H9 (cell line): ENCODE measurements around the gene CTIF. TPM values are rescaled to one million over a fixed set of nuclear protein-coding genes. Genes with fewer than 3 reads are reported as not detected.

ENCODE experiments used
- DNase-seq: peaks from one replicate; pipeline ENCODE4 v3.0.0-alpha.2; 2017
- H2AFZ ChIP-seq: one replicate; pipeline ENCODE4 v1.6.1; 2013; ENCODE audit warnings: mild to moderate bottlenecking, low read length, control low read depth, moderate library complexity
- H2AK5ac ChIP-seq: 2 replicates; pipeline ENCODE4 v1.6.1; 2013; ENCODE audit warnings: low read length, control low read depth, mixed read lengths; ENCODE audit not compliant: insufficient read length
- H2BK120ac ChIP-seq: one replicate; pipeline ENCODE4 v1.6.1; 2013; ENCODE audit warnings: low read depth, mild to moderate bottlenecking, low read length, control low read depth, inconsistent platforms; ENCODE audit not compliant: poor library complexity, severe bottlenecking
- H2BK12ac ChIP-seq: 2 replicates; pipeline ENCODE4 v1.6.1; 2013; ENCODE audit warnings: low read length, control low read depth, mixed read lengths, low read depth; ENCODE audit not compliant: insufficient read length
- H2BK15ac ChIP-seq: 2 replicates; pipeline ENCODE4 v1.6.1; 2013; ENCODE audit warnings: low read depth, low read length, control low read depth
- H2BK20ac ChIP-seq: one replicate; pipeline ENCODE4 v1.6.1; 2013; ENCODE audit warnings: low read depth, mild to moderate bottlenecking, low read length, control low read depth, inconsistent platforms; ENCODE audit not compliant: poor library complexity, severe bottlenecking
- H2BK5ac ChIP-seq: 2 replicates; pipeline ENCODE4 v1.6.1; 2013; ENCODE audit warnings: low read length, control low read depth, mixed read lengths; ENCODE audit not compliant: insufficient read length
- H3K14ac ChIP-seq: 2 replicates; pipeline ENCODE4 v1.6.1; 2013; ENCODE audit warnings: low read length, control low read depth; ENCODE audit not compliant: insufficient read depth
- H3K18ac ChIP-seq: 2 replicates; pipeline ENCODE4 v1.6.1; 2013; ENCODE audit warnings: low read depth, mild to moderate bottlenecking, mixed read lengths, low read length, control low read depth; ENCODE audit not compliant: insufficient read length
- H3K23ac ChIP-seq: 2 replicates; pipeline ENCODE4 v1.6.1; 2013; ENCODE audit warnings: low read length, control low read depth, mixed read lengths, low read depth; ENCODE audit not compliant: insufficient read length
- H3K23me2 ChIP-seq: 2 replicates; pipeline ENCODE4 v1.6.1; 2013; ENCODE audit warnings: low read depth, mild to moderate bottlenecking, mixed read lengths, low read length, control low read depth; ENCODE audit not compliant: insufficient read length, poor library complexity, severe bottlenecking
- H3K27ac ChIP-seq: 2 replicates; pipeline ENCODE4 v1.5.1; 2013; ENCODE audit warnings: low read length, control low read depth, mixed read lengths, low read depth; ENCODE audit not compliant: insufficient read length
- H3K27me3 ChIP-seq: 2 replicates; pipeline ENCODE4 v1.6.1; 2013; ENCODE audit warnings: low read length, control low read depth, inconsistent platforms; ENCODE audit not compliant: insufficient read depth
- H3K4ac ChIP-seq: 2 replicates; pipeline ENCODE4 v1.6.1; 2013; ENCODE audit warnings: low read depth, mild to moderate bottlenecking, control low read depth, inconsistent platforms, low read length, moderate library complexity
- H3K4me1 ChIP-seq: 2 replicates; pipeline ENCODE4 v1.6.1; 2013; ENCODE audit warnings: low read length, control low read depth, inconsistent platforms; ENCODE audit not compliant: insufficient read depth
- H3K4me2 ChIP-seq: 2 replicates; pipeline ENCODE4 v1.6.1; 2013; ENCODE audit warnings: low read length, control low read depth, mixed read lengths; ENCODE audit not compliant: insufficient read length, insufficient read depth
- H3K56ac ChIP-seq: 2 replicates; pipeline ENCODE4 v1.6.1; 2013; ENCODE audit warnings: low read depth, mild to moderate bottlenecking, mixed read lengths, low read length, control low read depth; ENCODE audit not compliant: insufficient read length
- H3K79me1 ChIP-seq: 2 replicates; pipeline ENCODE4 v1.6.1; 2013; ENCODE audit warnings: low read depth, mild to moderate bottlenecking, moderate library complexity, low read length, control low read depth, inconsistent platforms; ENCODE audit not compliant: insufficient read depth, poor library complexity, severe bottlenecking
- H3K79me2 ChIP-seq: 2 replicates; pipeline ENCODE4 v1.6.1; 2013; ENCODE audit warnings: low read length, control low read depth, inconsistent platforms; ENCODE audit not compliant: insufficient read depth
- H3K9ac ChIP-seq: 2 replicates; pipeline ENCODE4 v1.6.1; 2013; ENCODE audit warnings: low read length, control low read depth, mixed read lengths; ENCODE audit not compliant: insufficient read length; ENCODE audit errors: extremely low read depth
- H3K9me3 ChIP-seq: one replicate; pipeline ENCODE4 v1.6.1; 2013; ENCODE audit warnings: low read depth, low read length, inconsistent platforms; ENCODE audit not compliant: control insufficient read depth
- H3T11ph ChIP-seq: one replicate; pipeline ENCODE4 v1.6.1; 2013; ENCODE audit warnings: mild to moderate bottlenecking, low read length, control low read depth, inconsistent platforms
- H4K20me1 ChIP-seq: one replicate; pipeline ENCODE4 v1.6.1; 2013; ENCODE audit not compliant: control insufficient read depth, insufficient read length, insufficient read depth
- H4K5ac ChIP-seq: 2 replicates; pipeline ENCODE4 v1.6.1; 2013; ENCODE audit warnings: low read depth, mild to moderate bottlenecking, mixed read lengths, low read length, control low read depth; ENCODE audit not compliant: insufficient read length
- H4K8ac ChIP-seq: replicated peaks from 2 replicates; pipeline ENCODE4 v1.6.1; 2013; ENCODE audit warnings: low read length, control low read depth, mixed read lengths, low read depth; ENCODE audit not compliant: insufficient read length
- H4K91ac ChIP-seq: 2 replicates; pipeline ENCODE4 v1.6.1; 2013; ENCODE audit warnings: low read depth, mild to moderate bottlenecking, moderate library complexity, mixed read lengths, low read length, control low read depth; ENCODE audit not compliant: insufficient read length
- H3K27ac Mint-ChIP-seq, 3 experiments: 2 replicates in 2 of 3; 3 replicates in 1 of 3; pipeline ENCODE4 v1.8.0; 2020 to 2021; ENCODE audit warnings: mixed read lengths in 3 of 3, mild to moderate bottlenecking in 1 of 3, moderate library complexity in 1 of 3
- H3K27me3 Mint-ChIP-seq: 2 replicates; pipeline ENCODE4 v1.8.0; 2021; ENCODE audit warnings: low read depth, mild to moderate bottlenecking, moderate library complexity, mixed read lengths
- H3K36me3 Mint-ChIP-seq, 3 experiments: 2 replicates in 2 of 3; 3 replicates in 1 of 3; pipeline ENCODE4 v1.8.0; 2020 to 2021; ENCODE audit warnings: low read depth in 3 of 3, mixed read lengths in 3 of 3; ENCODE audit not compliant: insufficient read depth in 1 of 3
- H3K4me1 Mint-ChIP-seq, 2 experiments: 2 replicates each; pipeline ENCODE4 v1.8.0; 2020; ENCODE audit warnings: mixed read lengths in 2 of 2
- H3K4me3 Mint-ChIP-seq, 2 experiments: 2 replicates in 1 of 2; 3 replicates in 1 of 2; pipeline ENCODE4 v1.8.0; 2020 to 2021; ENCODE audit warnings: mild to moderate bottlenecking in 2 of 2, mixed read lengths in 2 of 2, moderate library complexity in 1 of 2
- H3K9me3 Mint-ChIP-seq, 2 experiments: 2 replicates in 1 of 2; 3 replicates in 1 of 2; pipeline ENCODE4 v1.8.0; 2020; ENCODE audit warnings: mild to moderate bottlenecking in 2 of 2, mixed read lengths in 2 of 2, moderate library complexity in 1 of 2
- WGBS: extraction: QIAGEN DNeasy Blood & Tissue Kit; methylation state at CpG from one replicate; pipeline ENCODE4 v1.1.7; 2013; ENCODE audit warnings: missing lambda C conversion rate, low lambda C conversion rate, mixed read lengths; ENCODE audit not compliant: insufficient read length; ENCODE audit errors: extremely low coverage; 5-methylcytosine and 5-hydroxymethylcytosine counted together
- total RNA-seq: library from RNA; stranded (reverse); gene quantifications from 2 replicates; pipeline ENCODE4 v1.2.1, GENCODE V29; 2021
- TF ChIP-seq, protein P1 (sequence below): fragments of 200-600 bp; sonication (generic); conservative IDR thresholded peaks from 3 replicates; pipeline ENCODE4 v1.8.0; 2021; ENCODE audit warnings: antibody characterized with exemption, mild to moderate bottlenecking

CTIF gene
- total RNA-seq, 1 experiment from 2014 or later = 15.8 TPM

GRCh38 chr18:48752478-48752877 is 213.6 kb downstream of the CTIF start:
- TF ChIP-seq, protein P1, sequence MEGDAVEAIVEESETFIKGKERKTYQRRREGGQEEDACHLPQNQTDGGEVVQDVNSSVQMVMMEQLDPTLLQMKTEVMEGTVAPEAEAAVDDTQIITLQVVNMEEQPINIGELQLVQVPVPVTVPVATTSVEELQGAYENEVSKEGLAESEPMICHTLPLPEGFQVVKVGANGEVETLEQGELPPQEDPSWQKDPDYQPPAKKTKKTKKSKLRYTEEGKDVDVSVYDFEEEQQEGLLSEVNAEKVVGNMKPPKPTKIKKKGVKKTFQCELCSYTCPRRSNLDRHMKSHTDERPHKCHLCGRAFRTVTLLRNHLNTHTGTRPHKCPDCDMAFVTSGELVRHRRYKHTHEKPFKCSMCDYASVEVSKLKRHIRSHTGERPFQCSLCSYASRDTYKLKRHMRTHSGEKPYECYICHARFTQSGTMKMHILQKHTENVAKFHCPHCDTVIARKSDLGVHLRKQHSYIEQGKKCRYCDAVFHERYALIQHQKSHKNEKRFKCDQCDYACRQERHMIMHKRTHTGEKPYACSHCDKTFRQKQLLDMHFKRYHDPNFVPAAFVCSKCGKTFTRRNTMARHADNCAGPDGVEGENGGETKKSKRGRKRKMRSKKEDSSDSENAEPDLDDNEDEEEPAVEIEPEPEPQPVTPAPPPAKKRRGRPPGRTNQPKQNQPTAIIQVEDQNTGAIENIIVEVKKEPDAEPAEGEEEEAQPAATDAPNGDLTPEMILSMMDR = no peak
- Histone ChIP-seq H3K23ac (no peak overlapping the region), H3K79me2 (no peaks in the 10 kb centered on the region), H4K20me1 (no peaks in the 10 kb centered on the region), H4K5ac (no peak overlapping the region), H3K23me2 (no peaks in the 10 kb centered on the region), H3K4me1 (no peaks in the 10 kb centered on the region), H3K56ac (no peak overlapping the region), H3K9ac (no peak overlapping the region), H3K79me1 (no peaks in the 10 kb centered on the region), H3K27me3 (no peaks in the 10 kb centered on the region), H3K4me2 (no peak overlapping the region), H2BK12ac (no peak overlapping the region), H2BK5ac (no peak overlapping the region), H3K27ac (no peak overlapping the region), H4K91ac (no peak overlapping the region), H2AFZ (no peak overlapping the region), H3T11ph (no peak overlapping the region), H3K14ac (no peak overlapping the region), H3K18ac (no peak overlapping the region), H3K9me3 (no peaks in the 10 kb centered on the region), H4K8ac (no peak overlapping the region), H2AK5ac (no peak overlapping the region), H3K4ac (no peak overlapping the region), H2BK15ac (no peak overlapping the region), H2BK120ac (no peak overlapping the region), H2BK20ac (no peak overlapping the region)
- Mint-ChIP-seq H3K27ac (no peak overlapping the region), H3K36me3 (0 out of 7 replicates have a peak, but pooled peaks cover 0 to 2% (median 0%) of the 10 kb centered on the region in 3 experiments), H3K27me3 (no peaks in the 10 kb centered on the region), H3K9me3 (no peaks in the 10 kb centered on the region), H3K4me3 (no peak overlapping the region), H3K4me1 (peaks cover 0 to 7% of the 10 kb centered on the region in 2 experiments; a peak in 1 of 4 replicates)
- WGBS = no CpG with 5 or more reads among the region's 8 CpGs
- no peak for DNase-seq
